ENCODE data around the gene SBK3.

SBK3 gene

GRCh38 chr19:55528030-55528803 is 17.1 kb downstream of the SBK3 start:
- in situ Hi-C loops (cut with MboI; ENCODE audit: low sequenced_read_pairs): no loop called here
- no peak overlapping the region for H3K4me3 ChIP-seq
- H3K27me3 ChIP-seq (ENCODE audit: low read depth): no peaks in the 10 kb centered on the region
- no peak for DNase-seq (ENCODE audit: low spot score in 2 of 2)
- no peaks in the 10 kb centered on the region for H3K9me3 ChIP-seq
- no peaks in the 10 kb centered on the region for H3K4me1 ChIP-seq
- H3K36me3 ChIP-seq (replicated peaks): no peaks in the 10 kb centered on the region

GRCh38 chr19:55527197-55528029 is 17.9 kb downstream of the SBK3 start:
- in situ Hi-C loops (cut with MboI; ENCODE audit: low sequenced_read_pairs): no loop called here
- Histone ChIP-seq H3K4me1 (no peaks in the 10 kb centered on the region), H3K27me3 (ENCODE audit: low read depth) (no peaks in the 10 kb centered on the region), H3K4me3 (no peak overlapping the region), H3K9me3 (no peaks in the 10 kb centered on the region), H3K36me3 (replicated peaks) (no peaks in the 10 kb centered on the region)
- DNase-seq (ENCODE audit: low spot score in 2 of 2): no peak

GRCh38 chr19:55526216-55527196 is 18.8 kb downstream of the SBK3 start:
- H3K4me3 ChIP-seq: no peak overlapping the region
- no peaks in the 10 kb centered on the region for H3K9me3 ChIP-seq
- in situ Hi-C loops (cut with MboI; ENCODE audit: low sequenced_read_pairs): no loop called here
- H3K27me3 ChIP-seq (ENCODE audit: low read depth): no peaks in the 10 kb centered on the region
- DNase-seq (ENCODE audit: low spot score in 2 of 2): peak in 1 of 2 experiments; percentile 22
- no peaks in the 10 kb centered on the region for H3K36me3 ChIP-seq (replicated peaks)
- no peaks in the 10 kb centered on the region for H3K4me1 ChIP-seq

GRCh38 chr19:55525289-55526101 is 19.8 kb downstream of the SBK3 start:
- H3K9me3 ChIP-seq: no peaks in the 10 kb centered on the region
- no peaks in the 10 kb centered on the region for H3K36me3 ChIP-seq (replicated peaks)
- H3K4me3 ChIP-seq: no peak overlapping the region
- in situ Hi-C loops (cut with MboI; ENCODE audit: low sequenced_read_pairs): no loop called here
- no peak for DNase-seq (ENCODE audit: low spot score in 2 of 2)
- no peaks in the 10 kb centered on the region for H3K27me3 ChIP-seq (ENCODE audit: low read depth)
- no peaks in the 10 kb centered on the region for H3K4me1 ChIP-seq

- in situ Hi-C loops (cut with MboI; ENCODE audit: low sequenced_read_pairs): no loop called here
- H3K4me3 ChIP-seq: no peak overlapping the region
- no peak for DNase-seq (ENCODE audit: low spot score in 2 of 2)
- no peaks in the 10 kb centered on the region for H3K27me3 ChIP-seq (ENCODE audit: low read depth)
- no peaks in the 10 kb centered on the region for H3K36me3 ChIP-seq (replicated peaks)
- H3K4me1 ChIP-seq: peaks cover 3% of the 10 kb centered on the region; the same call in 1 of the 2 replicates
- no peaks in the 10 kb centered on the region for H3K9me3 ChIP-seq
These were observed 24.6 kb downstream of the SBK3 start for GRCh38 chr19:55520691-55521292.

- in situ Hi-C loops (cut with MboI; ENCODE audit: low sequenced_read_pairs): loop anchor here (5.0 kb wide), 1 partner anchor 108 kb away; no protein-coding TSS in a partner anchor
These were observed 25.7 kb downstream of the SBK3 start for GRCh38 chr19:55519451-55520311.

GRCh38 chr19:55516878-55517620 is 28.3 kb downstream of the SBK3 start:
- in situ Hi-C loops (cut with MboI; ENCODE audit: low sequenced_read_pairs): loop anchor here (5.0 kb wide), 1 partner anchor 110 kb away; no protein-coding TSS in a partner anchor
- no peaks in the 10 kb centered on the region; the same call in 1 of the 2 replicates for H3K27me3 ChIP-seq (ENCODE audit: low read depth)
- peak overlapping the region; percentile 23 for H3K4me3 ChIP-seq

More at GRCh38 chr19:55519451-55520311, 25.7 kb downstream of the SBK3 start:
- Histone ChIP-seq H3K36me3 (replicated peaks) (no peaks in the 10 kb centered on the region), H3K4me1 (peaks cover 3% of the 10 kb centered on the region; the same call in 1 of the 2 replicates), H3K27me3 (ENCODE audit: low read depth) (no peaks in the 10 kb centered on the region), H3K9me3 (no peaks in the 10 kb centered on the region), H3K4me3 (no peak overlapping the region)
- no peak for DNase-seq (ENCODE audit: low spot score in 2 of 2)

GRCh38 chr19:55508120-55508519 is 37.2 kb downstream of the SBK3 start:
- Histone ChIP-seq H3K4me3 (no peak overlapping the region), H3K27me3 (ENCODE audit: low read depth) (peaks cover 4% of the 10 kb centered on the region; the same call in 1 of the 2 replicates), H3K9me3 (no peaks in the 10 kb centered on the region), H3K4me1 (no peaks in the 10 kb centered on the region), H3K36me3 (replicated peaks) (no peaks in the 10 kb centered on the region)
- in situ Hi-C loops (cut with MboI; ENCODE audit: low sequenced_read_pairs): no loop called here
- DNase-seq (ENCODE audit: low spot score in 2 of 2): no peak

More at GRCh38 chr19:55516878-55517620, 28.3 kb downstream of the SBK3 start:
- peak; percentile 82 to 93 for DNase-seq (ENCODE audit: low spot score in 2 of 2)
- H3K4me1 ChIP-seq: peaks cover 3% of the 10 kb centered on the region; the same call in 1 of the 2 replicates
- no peaks in the 10 kb centered on the region for H3K9me3 ChIP-seq
- no peaks in the 10 kb centered on the region for H3K36me3 ChIP-seq (replicated peaks)

- in situ Hi-C loops (cut with MboI; ENCODE audit: low sequenced_read_pairs): no loop called here
- Histone ChIP-seq H3K36me3 (replicated peaks) (no peaks in the 10 kb centered on the region), H3K27me3 (ENCODE audit: low read depth) (no peaks in the 10 kb centered on the region), H3K9me3 (no peaks in the 10 kb centered on the region), H3K4me3 (no peak overlapping the region), H3K4me1 (no peaks in the 10 kb centered on the region)
- DNase-seq (ENCODE audit: low spot score in 2 of 2): no peak
These were observed 40.4 kb downstream of the SBK3 start for GRCh38 chr19:55504981-55505380.

- no peaks in the 10 kb centered on the region for H3K36me3 ChIP-seq (replicated peaks)
- no peaks in the 10 kb centered on the region for H3K27me3 ChIP-seq (ENCODE audit: low read depth)
- in situ Hi-C loops (cut with MboI; ENCODE audit: low sequenced_read_pairs): no loop called here
- no peak for DNase-seq (ENCODE audit: low spot score in 2 of 2)
- no peak overlapping the region for H3K4me3 ChIP-seq
- H3K4me1 ChIP-seq: no peaks in the 10 kb centered on the region
- no peaks in the 10 kb centered on the region for H3K9me3 ChIP-seq
These were observed 41.1 kb downstream of the SBK3 start for GRCh38 chr19:55504252-55504603.
